Measurements from ENCODE around the gene UBE2R2.

The UBE2R2 gene

DNA sequence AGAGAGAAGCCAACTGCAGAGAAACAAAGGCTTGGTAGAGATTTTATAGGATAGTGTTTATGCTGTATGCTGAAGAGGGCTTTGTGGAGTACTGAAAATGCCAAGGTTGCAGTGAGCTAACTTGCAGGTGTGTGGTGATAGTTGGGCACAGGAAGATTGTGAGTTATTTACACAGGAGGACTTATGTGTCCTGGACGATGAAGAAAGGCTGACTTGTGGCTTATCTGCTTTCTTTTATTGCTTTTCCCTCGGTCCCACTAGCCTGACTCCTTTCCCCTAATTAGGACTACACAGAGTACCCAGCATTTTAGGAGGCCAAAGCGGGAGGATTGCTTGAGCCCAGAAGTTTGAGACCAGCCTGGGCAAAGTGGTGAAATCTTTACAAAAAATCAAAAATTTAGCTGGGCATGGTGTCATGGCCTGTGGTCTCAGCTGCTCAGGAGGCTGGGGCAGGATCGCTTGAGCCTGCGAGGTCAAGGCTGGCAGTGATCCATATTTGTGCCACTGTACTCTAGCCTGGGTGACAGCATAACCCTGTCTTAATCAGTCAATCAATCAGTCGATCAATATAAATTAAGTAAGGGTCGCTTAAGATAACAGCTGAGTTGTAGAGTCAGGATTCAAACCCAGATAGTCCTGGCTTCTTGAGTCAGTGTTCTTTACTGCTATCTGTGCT is 61.9 kb downstream of the UBE2R2 start:
- in situ Hi-C loops (cut with HindIII; ENCODE audit: low sequenced_read_pairs) = no loop called here

DNA sequence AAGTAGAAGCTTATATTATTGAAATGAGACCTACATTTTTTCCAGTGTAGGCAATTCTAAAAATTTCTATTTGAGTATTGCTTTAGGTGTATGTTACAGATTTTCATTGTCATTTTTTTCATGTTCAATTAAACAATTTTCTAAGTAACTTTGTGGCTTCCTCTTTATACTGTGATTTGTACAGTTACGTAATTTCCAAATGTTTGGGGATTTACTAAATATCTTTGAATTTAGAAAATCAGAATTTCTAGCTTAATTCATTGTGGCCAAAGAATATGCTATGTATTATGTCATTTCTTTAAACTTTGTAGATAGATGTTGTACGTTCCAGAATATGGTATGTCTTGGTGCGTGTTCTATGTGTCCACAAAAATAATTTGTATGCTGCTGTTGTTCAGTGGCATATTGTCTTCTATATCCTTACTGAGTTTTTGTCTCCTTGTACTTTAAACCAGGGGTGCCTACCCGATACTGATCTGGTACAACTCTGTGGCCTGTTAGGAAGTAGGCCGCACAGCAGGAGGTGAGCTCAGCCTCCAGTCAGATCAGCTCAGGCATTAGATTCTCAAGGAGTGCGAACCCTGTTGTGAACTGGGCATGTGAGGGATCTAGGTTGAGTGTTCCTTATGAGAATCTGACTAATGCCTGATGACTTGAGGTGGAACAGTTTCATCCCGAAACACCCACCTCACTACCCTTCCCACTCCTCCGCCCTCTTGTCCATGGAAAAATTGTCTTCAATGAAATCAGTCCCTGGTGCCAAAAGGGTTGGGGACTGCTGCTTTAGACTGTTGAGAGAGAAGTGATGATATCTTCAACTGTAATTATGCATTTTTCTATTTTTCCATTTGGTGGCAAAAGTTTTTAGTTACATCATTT is 63.5 kb downstream of the UBE2R2 start:
- in situ Hi-C loops (cut with HindIII; ENCODE audit: low sequenced_read_pairs) = no loop called here

DNA sequence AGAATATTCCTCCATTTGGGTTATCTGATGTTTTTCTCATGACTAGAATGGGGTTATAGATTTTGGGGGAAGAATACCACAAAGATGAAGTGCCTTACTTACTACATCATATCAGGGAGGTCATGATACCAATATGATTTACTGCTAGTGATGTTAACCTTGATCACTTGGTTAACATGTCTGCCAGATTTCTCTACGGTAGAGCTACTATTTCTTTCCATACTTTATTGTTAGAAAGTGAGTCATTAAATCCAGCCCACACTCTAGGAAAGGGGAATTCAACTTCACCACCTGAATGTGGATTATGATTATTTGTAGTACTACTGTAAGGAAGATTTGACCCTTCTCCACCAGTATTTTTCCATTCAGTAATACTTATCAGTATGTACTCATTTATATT is 64.7 kb downstream of the UBE2R2 start:
- in situ Hi-C loops (cut with HindIII; ENCODE audit: low sequenced_read_pairs) = no loop called here

DNA sequence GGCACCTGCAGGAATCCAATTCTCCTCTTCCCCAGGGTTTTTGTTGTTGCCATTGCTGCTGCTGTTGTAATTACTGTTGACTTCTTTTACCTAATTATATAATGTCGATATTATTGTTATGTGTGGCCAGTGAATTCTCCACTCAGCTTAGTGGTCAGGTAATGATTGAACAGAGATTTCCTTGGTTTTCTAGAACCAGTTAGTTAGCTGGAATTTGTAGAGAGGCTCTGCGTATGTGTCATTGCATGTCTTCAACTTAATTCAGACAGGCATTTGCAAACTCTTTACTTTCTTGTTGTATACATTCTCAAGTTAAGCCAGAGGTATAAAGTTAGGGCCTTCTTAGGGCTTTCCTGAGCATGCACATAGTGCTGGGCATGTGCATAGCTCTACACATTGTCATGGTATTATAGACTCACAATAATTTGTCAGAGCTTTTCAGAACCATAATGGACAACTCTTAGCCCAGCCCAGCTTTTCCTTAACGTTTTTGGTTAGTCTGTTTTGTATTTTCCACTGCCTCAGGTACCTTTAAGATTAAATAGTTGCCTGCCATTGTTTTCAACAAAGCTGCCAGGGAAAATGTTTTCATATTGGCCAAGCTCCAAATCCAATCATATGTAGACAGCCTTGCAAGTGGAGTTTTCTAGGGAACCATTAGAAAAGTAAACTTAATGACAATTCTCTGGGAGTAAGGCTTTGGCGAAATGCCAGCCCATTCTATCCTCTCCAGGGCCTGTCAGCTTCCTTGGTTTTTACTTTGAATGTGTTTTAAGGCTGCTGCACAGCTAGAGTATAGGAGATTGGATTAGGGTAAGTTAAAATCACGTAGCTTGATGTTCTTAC is 68.1 kb downstream of the UBE2R2 start:
- in situ Hi-C loops (cut with HindIII; ENCODE audit: low sequenced_read_pairs) = no loop called here

DNA sequence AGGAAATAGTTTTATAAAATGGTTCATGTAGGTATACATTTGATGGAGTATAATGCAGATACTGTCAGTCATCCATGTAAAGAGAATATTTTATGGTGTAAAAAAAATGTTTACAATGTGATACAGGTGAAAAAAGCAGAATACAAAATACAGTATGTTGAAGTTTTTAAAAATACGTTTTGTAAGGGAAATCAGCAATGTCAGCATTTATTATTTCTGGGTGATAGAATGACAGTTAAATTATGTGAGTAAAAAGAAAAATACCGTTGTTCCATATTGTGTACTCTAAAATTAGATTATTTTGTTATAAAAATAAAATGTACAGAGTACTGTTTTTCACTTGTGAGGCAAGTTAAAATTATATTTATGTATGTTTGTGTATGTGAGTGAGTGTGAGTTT is 69.0 kb downstream of the UBE2R2 start:
- in situ Hi-C loops (cut with HindIII; ENCODE audit: low sequenced_read_pairs) = no loop called here

DNA sequence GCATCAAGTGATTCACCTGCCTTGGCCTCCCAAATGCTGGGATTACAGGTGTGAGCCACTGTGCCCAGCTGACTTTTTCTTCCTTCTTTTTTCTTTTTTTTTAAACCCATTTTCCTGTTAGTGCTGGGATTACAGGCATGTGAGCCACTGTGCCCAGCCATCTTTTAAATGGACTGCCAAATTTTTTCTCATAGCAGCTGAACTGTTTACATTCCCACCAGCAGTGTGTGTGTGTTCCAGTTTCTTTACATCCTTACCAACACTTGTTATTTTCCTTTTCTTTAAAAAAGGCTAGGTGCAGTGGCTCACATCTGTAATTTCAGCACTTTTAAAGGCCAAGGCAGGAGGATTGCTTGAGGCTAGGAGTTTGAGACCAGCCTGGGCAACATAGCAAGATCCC is 76.9 kb downstream of the UBE2R2 start:
- in situ Hi-C loops (cut with HindIII; ENCODE audit: low sequenced_read_pairs) = no loop called here

DNA sequence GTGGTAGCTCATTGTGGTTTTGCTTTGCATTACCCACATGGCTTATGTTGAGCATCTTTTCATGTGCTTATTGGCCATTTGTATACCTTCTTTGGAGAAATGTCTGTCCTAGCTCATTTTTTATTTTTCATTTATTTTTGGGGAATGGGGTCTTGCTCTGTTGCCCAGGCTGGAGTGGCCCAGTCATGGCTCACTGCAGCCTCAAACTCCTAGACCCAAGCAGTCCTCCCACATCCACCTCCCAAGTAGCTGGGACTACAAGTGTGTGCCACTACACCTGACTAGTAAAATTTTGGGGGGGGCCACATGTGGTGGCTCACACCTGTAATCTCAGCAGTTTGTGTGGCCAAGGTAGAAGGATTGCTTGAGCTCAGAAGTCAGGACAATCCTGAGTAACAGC is 77.4 kb downstream of the UBE2R2 start:
- in situ Hi-C loops (cut with HindIII; ENCODE audit: low sequenced_read_pairs) = no loop called here

DNA sequence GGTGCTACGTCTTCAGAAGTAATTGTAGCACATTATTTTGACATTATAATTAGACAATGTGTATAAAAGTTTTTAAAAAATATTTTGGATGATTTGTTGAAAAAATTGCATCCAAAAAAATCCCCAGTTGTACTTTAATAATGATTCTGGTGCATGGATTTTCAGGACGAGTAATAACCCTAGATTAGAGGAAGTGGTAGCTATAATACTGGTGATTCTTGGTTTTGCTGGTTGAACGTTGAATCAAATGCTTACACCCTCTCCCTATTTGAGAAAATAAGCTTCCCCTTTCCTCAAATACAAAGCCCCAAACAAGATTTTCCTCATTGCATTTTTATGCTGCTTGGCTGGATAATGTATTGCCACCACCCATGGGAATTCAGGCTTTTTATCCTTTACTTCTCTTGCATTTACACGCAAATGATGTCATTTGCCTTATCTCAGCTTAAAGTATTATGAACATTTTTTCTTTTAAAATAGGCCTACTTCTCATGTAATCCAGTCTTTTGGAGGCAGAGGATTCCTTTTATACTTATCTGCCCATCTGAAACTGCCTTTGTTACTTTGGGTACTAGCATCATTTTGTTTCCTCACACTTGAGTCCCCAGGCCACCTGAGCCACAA is 86.3 kb downstream of the UBE2R2 start:
- in situ Hi-C loops (cut with HindIII; ENCODE audit: low sequenced_read_pairs) = no loop called here

DNA sequence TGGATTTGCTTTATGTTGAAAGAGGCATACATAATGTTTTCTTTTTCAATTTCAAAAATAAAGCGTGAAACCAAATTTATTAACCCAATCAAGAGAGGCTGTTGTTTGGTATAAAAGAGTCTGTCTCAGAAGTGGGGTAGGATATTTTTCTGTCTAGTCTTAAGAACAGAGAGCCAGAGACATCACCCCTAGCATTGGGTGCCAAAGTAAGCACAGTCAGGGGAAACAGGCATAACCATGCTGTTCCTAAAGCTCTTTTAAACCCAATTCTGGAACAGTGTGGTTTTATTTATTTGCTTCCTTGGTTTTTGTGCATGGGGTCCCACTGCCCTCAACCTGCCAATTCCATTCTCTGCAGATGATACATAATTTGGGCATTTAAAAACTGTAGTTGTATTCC is 88.2 kb downstream of the UBE2R2 start:
- in situ Hi-C loops (cut with HindIII; ENCODE audit: low sequenced_read_pairs) = no loop called here

DNA sequence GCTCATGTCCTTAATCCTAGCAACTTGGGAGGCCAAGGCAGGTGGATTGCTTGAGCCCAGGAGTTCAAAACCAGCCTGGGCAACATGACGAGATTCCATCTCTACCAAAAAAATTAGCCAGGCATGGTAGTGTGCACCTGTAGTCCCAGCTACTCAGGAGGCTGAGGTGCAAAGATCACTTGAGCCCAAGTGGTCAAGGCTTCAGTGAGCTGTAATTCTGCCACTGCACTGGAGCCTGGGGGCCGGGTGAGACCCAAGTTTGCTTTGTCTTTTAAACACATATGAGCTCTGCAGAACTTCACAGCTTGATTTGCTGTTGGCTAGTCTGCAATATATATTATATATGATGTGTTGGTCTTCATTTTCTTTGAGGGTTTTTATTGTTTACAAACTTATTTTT is 89.8 kb downstream of the UBE2R2 start:
- in situ Hi-C loops (cut with HindIII; ENCODE audit: low sequenced_read_pairs) = no loop called here

DNA sequence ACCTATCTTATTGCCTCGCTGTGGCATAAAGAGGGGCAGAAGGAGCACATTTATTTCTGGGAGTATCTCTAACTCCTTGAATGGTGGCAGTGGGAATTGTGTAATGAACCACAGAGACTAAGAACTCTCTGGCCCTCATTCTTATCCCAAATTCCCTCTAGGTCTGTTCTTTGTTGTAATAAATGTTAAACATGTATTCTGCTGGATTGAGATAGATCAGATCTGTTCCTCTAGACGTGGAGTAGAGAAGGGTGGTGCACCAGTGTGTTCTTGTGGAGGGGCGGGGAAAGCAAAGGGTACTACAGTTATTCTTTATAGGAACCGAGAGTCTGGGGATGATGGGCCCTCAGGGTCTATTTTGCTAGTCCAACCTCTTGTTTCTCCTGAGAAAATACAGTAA is 90.4 kb downstream of the UBE2R2 start:
- in situ Hi-C loops (cut with HindIII; ENCODE audit: low sequenced_read_pairs) = no loop called here

DNA sequence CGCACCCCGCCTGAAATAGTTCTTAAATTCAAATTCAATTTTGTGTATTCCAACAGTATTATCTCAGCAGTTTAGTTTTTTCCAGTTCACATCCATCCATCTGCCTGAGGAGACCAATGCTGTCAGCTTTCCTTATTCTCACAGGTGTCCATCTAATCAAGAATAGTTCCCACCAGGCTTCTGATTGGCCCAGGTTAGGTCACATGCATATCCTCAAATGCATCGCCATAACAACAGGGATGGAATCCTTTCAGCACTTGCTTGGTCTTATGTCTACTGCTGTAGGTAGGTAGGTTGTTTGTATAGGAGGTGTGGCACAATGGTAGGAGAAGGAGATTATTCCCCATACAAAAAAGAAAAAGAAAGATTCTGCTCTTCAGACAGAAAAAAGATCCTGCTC is 91.2 kb downstream of the UBE2R2 start:
- in situ Hi-C loops (cut with HindIII; ENCODE audit: low sequenced_read_pairs) = no loop called here

DNA sequence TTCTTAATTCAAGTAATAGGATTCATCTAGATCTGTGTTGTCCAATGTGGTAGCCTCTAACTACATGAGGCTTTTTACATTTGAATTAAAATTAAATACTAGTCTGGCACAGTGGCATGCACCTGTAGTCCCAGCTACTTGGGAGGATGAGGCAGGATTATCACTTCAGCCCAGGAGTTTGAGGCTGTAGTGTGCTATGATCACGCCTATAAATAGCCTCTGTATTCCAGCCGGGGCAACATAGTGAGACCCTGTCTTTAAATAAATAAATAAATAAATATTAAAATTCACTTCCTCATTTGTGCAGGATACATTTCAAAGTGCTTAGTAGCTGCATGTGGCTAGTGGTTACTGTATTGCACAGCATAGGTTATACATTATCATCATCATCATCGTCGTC is 91.8 kb downstream of the UBE2R2 start:
- in situ Hi-C loops (cut with HindIII; ENCODE audit: low sequenced_read_pairs) = no loop called here

DNA sequence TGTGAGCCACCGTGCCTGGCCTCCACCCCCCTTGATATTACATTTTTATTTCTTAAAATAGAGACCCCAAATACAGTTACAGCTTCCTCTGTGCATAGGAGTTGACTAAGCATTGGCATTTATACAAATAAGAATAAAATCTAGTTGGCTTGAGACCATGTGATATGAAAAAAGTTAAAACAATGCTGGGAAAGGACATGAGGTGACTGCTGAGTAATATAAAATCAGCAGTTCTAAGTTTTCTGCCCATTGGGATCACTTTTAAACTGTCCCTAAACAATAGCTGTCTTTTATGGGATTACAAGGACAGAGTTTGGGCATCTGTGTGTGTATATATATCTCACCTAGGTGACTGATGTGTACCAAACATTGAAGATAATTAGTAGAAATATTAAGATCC is 96.6 kb downstream of the UBE2R2 start:
- in situ Hi-C loops (cut with HindIII; ENCODE audit: low sequenced_read_pairs) = no loop called here

DNA sequence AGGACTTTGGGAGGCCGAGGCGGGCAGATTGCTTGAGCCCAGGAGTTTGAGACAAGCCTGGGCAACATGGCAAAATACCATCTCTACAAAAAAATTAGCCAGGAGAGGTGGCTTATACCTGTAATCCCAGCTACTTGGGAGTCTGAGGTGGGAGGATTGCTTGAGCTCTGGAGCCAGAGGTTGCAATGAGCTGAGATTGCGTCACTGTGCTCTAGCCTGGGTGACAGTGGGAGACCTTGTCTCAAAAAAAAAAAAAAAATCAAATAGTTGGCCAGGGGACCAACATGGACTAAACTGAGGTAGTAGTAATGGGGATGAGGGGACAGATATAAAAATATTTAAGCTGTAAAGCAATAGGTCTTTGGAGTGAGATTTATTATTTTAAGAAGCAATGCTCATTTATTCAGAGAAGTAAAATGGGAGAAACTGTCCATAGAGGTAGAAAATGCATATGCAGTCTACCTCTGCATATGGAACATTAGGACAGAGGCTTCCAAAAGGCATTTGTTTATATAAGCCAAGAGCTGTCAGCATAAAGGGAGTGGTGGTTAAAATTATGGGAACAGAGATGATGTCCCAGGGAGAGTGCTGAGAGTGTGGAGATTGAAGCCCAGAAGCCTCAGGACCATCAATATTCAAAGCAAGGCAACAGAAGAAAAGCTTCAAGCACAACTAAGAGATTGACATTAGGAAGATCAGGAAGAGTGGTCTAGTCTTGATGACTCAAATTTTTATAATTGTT is 98.1 kb downstream of the UBE2R2 start:
- in situ Hi-C loops (cut with HindIII; ENCODE audit: low sequenced_read_pairs) = no loop called here

DNA sequence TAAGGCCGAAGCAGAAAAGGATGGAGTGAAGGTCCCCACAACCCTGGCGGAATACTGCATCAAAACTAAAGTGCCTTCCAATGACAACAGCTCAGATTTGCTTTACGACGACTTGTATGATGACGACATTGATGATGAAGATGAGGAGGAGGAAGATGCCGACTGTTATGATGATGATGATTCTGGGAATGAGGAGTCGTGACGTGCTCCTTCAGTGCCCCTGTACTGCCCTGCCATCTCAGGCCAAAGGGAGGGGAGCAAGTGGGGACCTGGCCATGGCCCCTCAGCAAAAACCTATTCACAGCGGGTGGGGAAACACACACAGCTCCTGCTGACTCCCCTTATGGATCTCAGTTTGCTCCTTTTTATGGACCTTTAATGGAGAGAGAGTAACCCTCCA is 100.1 kb downstream of the UBE2R2 start:
- in situ Hi-C loops (cut with HindIII; ENCODE audit: low sequenced_read_pairs) = no loop called here

DNA sequence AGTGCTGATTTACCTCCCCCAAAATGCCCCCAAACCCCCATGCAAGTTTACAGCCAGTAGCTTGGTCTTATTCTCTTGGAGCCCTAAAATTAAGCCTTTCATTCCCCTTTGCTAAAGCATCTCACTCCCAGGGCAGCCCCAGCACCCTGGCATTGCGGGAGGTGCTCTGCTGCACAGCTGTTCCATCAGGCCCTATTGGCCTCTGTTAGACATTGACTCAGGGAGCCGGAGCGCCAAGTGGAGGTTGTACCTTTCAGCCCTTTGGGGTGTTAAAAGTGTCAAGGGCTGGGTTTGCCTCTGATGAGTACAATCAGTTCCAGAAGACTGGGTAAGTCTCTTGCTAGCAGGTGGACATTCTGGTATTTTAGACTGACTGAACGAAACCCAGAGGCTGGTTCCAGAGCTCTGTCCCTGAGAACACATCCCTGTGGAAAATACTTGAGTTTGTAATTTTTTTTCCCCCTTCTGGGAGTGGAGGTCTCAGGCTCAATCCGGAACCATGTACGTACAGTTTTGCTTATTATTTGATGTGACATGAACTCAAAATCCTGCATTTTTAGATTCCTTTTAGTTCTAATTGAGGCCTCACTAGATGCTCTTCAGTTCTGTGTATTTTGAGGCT is 102.4 kb downstream of the UBE2R2 start:
- in situ Hi-C loops (cut with HindIII; ENCODE audit: low sequenced_read_pairs) = no loop called here

DNA sequence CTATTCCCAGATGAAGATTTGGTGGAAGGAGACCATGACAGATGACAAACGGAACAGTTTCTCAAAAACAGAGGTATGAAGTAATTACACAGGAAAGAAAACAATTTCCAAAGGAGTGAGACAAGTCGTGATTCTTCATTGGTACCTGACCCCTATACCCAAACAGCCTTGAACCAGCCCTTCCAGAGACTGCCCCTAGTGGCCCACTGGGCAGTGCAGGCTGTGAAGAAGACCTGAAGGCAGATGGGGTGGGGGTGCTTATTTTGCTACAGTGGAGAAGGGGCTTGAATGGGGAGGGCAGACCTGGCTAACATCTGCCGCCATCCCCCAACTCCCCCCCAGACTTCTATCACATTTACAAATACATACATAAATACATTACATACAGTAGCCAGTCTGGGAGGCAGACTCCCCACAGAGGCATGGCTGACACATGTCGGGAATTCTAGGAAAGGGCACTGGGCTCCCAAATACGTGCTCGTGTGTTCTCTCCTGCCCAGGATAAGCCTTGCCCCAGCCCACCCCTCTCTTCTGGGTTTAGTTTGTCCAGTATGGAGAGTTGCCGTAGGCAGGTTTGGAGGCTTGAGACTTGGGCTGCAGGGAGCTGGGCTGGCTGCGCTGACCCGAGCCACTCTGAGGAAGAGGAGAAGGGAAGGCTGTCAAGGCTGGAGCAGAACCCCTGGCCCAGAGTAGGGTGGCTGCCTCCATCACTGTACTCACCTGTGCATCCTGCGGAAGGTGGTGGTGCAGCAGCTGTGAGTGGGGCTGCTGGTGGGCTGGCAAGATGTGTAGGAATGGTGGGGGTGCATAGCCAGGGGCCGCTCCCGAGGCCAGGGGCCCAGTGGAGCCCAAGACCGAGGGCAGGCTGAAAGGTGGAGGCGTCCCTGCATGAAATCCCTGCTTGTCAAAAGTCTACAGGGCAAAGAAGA is 105.3 kb downstream of the UBE2R2 start:
- in situ Hi-C loops (cut with HindIII; ENCODE audit: low sequenced_read_pairs) = loop anchor here (10.0 kb wide), 1 partner anchor 173 kb away; no protein-coding TSS in a partner anchor

DNA sequence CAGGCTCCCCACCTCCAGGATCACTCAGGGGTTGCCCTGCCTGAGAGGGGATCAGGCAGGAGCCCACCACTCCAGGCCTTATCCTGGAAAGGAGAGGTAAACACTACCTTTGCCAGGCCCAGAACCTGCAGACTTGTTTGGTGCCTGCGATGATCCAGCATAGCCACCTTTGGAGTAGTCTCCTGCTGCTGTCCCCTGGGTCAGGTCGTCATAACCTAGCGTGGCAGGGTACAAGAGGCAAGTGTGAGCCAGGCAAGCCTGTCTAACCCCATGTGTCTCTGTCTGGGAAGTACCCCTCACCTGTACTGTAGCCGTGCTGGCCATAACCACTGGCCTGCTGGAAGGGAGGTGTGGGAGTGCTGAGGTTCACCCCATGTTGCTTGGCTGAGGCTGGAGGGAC is 106.1 kb downstream of the UBE2R2 start:
- in situ Hi-C loops (cut with HindIII; ENCODE audit: low sequenced_read_pairs) = loop anchor here (10.0 kb wide), 1 partner anchor 172 kb away; no protein-coding TSS in a partner anchor

All from endothelial cell of hepatic sinusoid (primary cell).